KMS-11 (cell line): Measurements from ENCODE around the gene PLD4.

Source experiments
- H2AFZ ChIP-seq: fragments of 200-600 bp; sonication (generic); 2 replicates; pipeline ENCODE4 v1.6.1; 2016; ENCODE audit warnings: antibody characterized with exemption, mixed run types, low read depth
- H3K27ac ChIP-seq: fragments of 200-600 bp; sonication (generic); 2 replicates; pipeline ENCODE4 v1.6.1; 2016; ENCODE audit warnings: mild to moderate bottlenecking, mixed run types
- H3K27me3 ChIP-seq: fragments of 200-600 bp; sonication (generic); 2 replicates; pipeline ENCODE4 v1.6.1; 2017; ENCODE audit warnings: mild to moderate bottlenecking, low read depth, mixed run types, moderate library complexity; ENCODE audit not compliant: insufficient read depth
- H3K36me3 ChIP-seq: fragments of 200-600 bp; sonication (generic); 2 replicates; pipeline ENCODE4 v1.6.1; 2017; ENCODE audit warnings: mild to moderate bottlenecking, mixed run types; ENCODE audit not compliant: insufficient read depth
- H3K4me1 ChIP-seq: fragments of 200-600 bp; sonication (generic); 2 replicates; pipeline ENCODE4 v1.6.1; 2016; ENCODE audit warnings: mild to moderate bottlenecking, low read depth, mixed run types; ENCODE audit not compliant: poor library complexity, severe bottlenecking
- H3K4me2 ChIP-seq: fragments of 200-600 bp; sonication (generic); 2 replicates; pipeline ENCODE4 v1.7.0; 2016; ENCODE audit warnings: mild to moderate bottlenecking, mixed run types
- H3K4me3 ChIP-seq: fragments of 200-600 bp; sonication (generic); IDR thresholded peaks from 2 replicates; pipeline ENCODE4 v1.6.1; 2017; ENCODE audit warnings: low read depth, low read length, mixed read lengths; ENCODE audit not compliant: insufficient read depth
- H3K79me2 ChIP-seq: fragments of 200-600 bp; sonication (generic); 2 replicates; pipeline ENCODE4 v1.6.1; 2016; ENCODE audit warnings: low read depth, mixed run types; ENCODE audit not compliant: insufficient read depth
- H3K9ac ChIP-seq: fragments of 200-600 bp; sonication (generic); 2 replicates; pipeline ENCODE4 v1.6.1; 2016; ENCODE audit warnings: mild to moderate bottlenecking, mixed run types
- H4K20me1 ChIP-seq: fragments of 200-600 bp; sonication (generic); 2 replicates; pipeline ENCODE4 v1.6.1; 2016; ENCODE audit warnings: mild to moderate bottlenecking, mixed run types; ENCODE audit not compliant: insufficient read depth
- CTCF ChIP-seq: fragments of 200-600 bp; sonication (generic); conservative IDR thresholded peaks from 2 replicates; pipeline ENCODE4 v1.6.1; 2017; ENCODE audit warnings: low read depth, mild to moderate bottlenecking, antibody characterized with exemption, low read length, moderate library complexity, mixed read lengths

PLD4 gene

GRCh38 chr14:104931304-104931770, 6.7 kb downstream of the PLD4 start:
- Histone ChIP-seq H3K4me3 (no peak overlapping the region), H3K27ac (no peak overlapping the region), H3K9ac (no peak overlapping the region), H3K27me3 (no peaks in the 10 kb centered on the region), H3K36me3 (no peaks in the 10 kb centered on the region), H3K4me2 (no peak overlapping the region), H3K4me1 (peaks cover 5% of the 10 kb centered on the region), H4K20me1 (no peaks in the 10 kb centered on the region), H2AFZ (no peak overlapping the region), H3K79me2 (no peaks in the 10 kb centered on the region)
- TF ChIP-seq CTCF, result no peak

GRCh38 chr14:104931771-104932675, 7.3 kb downstream of the PLD4 start:
- TF ChIP-seq CTCF, result no peak
- peaks cover 5% of the 10 kb centered on the region for H3K4me1 ChIP-seq
- H3K36me3 ChIP-seq, result no peaks in the 10 kb centered on the region
- H4K20me1 ChIP-seq, result no peaks in the 10 kb centered on the region
- H3K27me3 ChIP-seq, result no peaks in the 10 kb centered on the region
- H2AFZ ChIP-seq, result no peak overlapping the region
- H3K4me3 ChIP-seq, result no peak overlapping the region
- no peak overlapping the region for H3K9ac ChIP-seq
- H3K79me2 ChIP-seq, result no peaks in the 10 kb centered on the region
- no peak overlapping the region for H3K27ac ChIP-seq
- H3K4me2 ChIP-seq, result no peak overlapping the region

GRCh38 chr14:104932676-104933631, 8.3 kb downstream of the PLD4 start:
- Histone ChIP-seq H3K27ac (no peak overlapping the region), H3K4me3 (no peak overlapping the region), H2AFZ (peak overlapping the region; percentile 18; the same call in 1 of the 2 replicates)

More at GRCh38 chr14:104932676-104933631, 8.3 kb downstream of the PLD4 start:
- Histone ChIP-seq H3K36me3 (no peaks in the 10 kb centered on the region), H3K79me2 (no peaks in the 10 kb centered on the region), H3K9ac (no peak overlapping the region), H4K20me1 (no peaks in the 10 kb centered on the region), H3K4me2 (0 out of 2 replicates have a peak overlapping the region, but pooled peaks have one; percentile 33), H3K27me3 (peaks cover under 1% of the 10 kb centered on the region; the same call in 1 of the 2 replicates), H3K4me1 (peaks cover 5% of the 10 kb centered on the region)
- no peak for TF ChIP-seq CTCF
